ENCODE data around the gene RALGAPA2.
"Not testable (repeated sequence)": the region's sequence is repeated elsewhere in the genome, so short reads cannot be mapped to it uniquely, and the experiment has no call there.

RALGAPA2 gene

GRCh38 chr20:20358801-20359200 lies 353.6 kb downstream of the RALGAPA2 start:
- TF ChIP-seq, protein P1, sequence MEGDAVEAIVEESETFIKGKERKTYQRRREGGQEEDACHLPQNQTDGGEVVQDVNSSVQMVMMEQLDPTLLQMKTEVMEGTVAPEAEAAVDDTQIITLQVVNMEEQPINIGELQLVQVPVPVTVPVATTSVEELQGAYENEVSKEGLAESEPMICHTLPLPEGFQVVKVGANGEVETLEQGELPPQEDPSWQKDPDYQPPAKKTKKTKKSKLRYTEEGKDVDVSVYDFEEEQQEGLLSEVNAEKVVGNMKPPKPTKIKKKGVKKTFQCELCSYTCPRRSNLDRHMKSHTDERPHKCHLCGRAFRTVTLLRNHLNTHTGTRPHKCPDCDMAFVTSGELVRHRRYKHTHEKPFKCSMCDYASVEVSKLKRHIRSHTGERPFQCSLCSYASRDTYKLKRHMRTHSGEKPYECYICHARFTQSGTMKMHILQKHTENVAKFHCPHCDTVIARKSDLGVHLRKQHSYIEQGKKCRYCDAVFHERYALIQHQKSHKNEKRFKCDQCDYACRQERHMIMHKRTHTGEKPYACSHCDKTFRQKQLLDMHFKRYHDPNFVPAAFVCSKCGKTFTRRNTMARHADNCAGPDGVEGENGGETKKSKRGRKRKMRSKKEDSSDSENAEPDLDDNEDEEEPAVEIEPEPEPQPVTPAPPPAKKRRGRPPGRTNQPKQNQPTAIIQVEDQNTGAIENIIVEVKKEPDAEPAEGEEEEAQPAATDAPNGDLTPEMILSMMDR (IDR thresholded peaks at IDR 0.05; ENCODE audit: insufficient read depth, low read depth, low read length, missing control alignments) = no peak
- no peak overlapping the region for H3K4me3 ChIP-seq (ENCODE audit: low read depth, low read length)
- DNase-seq (ENCODE audit: low read depth) = no peak

DNA sequence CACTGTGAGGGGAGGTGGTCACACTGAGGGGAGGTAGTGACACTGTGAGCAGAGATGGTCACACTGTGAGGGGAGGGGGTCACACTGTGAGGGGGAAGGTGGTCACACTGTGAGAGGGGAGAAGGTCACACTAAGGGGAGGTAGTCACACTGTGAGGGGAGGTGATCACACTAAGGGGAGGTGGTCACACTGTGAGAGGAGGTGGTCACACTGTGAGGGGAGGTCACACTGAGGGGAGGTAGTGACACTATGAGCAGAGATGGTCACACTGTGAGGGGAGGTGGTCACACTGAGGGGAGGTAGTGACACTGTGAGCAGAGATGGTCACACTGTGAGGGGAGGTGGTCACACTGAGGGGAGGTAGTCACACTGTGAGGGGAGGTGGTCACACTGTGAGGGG lies 356.9 kb downstream of the RALGAPA2 start:
- not testable (repeated sequence) for H3K4me3 ChIP-seq (ENCODE audit: low read depth, low read length); DNase-seq (ENCODE audit: low read depth)

DNA sequence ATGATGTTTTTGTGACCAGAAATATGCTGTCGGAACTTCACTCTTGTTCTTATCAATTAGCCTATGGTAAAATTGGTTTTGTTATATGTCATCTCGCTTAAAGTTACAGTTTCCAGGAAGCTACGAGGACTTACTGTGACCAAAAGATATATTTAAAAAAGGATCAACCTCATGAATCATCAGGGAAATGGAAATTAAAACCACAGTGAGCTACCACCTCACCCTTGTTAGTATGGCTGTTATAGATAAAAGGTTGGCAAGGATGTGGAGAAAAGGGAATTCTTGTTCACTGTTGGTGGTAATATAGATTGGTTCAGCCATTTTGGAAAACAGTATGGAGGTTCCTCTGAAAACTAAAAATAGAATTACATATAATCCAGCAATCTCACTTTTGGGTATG lies 358.9 kb downstream of the RALGAPA2 start:
- no peak for DNase-seq (ENCODE audit: low read depth)
- TF ChIP-seq, protein P1 (IDR thresholded peaks at IDR 0.05; ENCODE audit: insufficient read depth, low read depth, low read length, missing control alignments) = no peak
- no peak overlapping the region for H3K4me3 ChIP-seq (ENCODE audit: low read depth, low read length)

DNA sequence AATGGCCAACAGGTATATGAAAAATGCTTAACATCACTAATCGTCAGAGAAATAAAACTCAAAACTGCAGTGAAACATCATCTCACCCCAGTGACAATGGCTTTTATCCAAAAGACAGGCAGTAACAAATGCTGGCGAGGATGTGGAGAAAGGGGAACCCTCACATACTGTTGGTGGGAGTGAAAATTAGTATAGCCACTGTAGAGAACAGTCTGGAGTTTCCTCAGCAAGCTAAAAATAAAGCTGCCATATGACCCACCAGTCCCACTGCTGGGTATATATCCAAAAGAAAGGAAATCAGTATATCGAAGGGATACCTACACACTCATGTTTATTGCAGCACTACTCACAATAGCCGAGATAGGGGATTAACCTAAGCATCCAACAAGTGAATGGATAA lies 368.0 kb downstream of the RALGAPA2 start:
- TF ChIP-seq, protein P1 (IDR thresholded peaks at IDR 0.05; ENCODE audit: insufficient read depth, low read depth, low read length, missing control alignments) = no peak
- no peak for DNase-seq (ENCODE audit: low read depth)
- no peak overlapping the region for H3K4me3 ChIP-seq (ENCODE audit: low read depth, low read length)

GRCh38 chr20:20343932-20344331 lies 368.5 kb downstream of the RALGAPA2 start:
- no peak overlapping the region for H3K4me3 ChIP-seq (ENCODE audit: low read depth, low read length)
- TF ChIP-seq, protein P1 (IDR thresholded peaks at IDR 0.05; ENCODE audit: insufficient read depth, low read depth, low read length, missing control alignments) = no peak
- no peak for DNase-seq (ENCODE audit: low read depth)

Measured in GM12865 (cell line).